Liver (tissue), 9 donors: ENCODE data around the gene UPK1A. TPM values are rescaled to one million over a fixed set of nuclear protein-coding genes. Genes with fewer than 3 reads are reported as not detected.

Source experiments
- DNase-seq: peaks from one replicate; pipeline ENCODE4 v3.0.0-alpha.2; 2017; ENCODE audit warnings: low spot score
- H3K27ac ChIP-seq, 2 donors: one replicate each; pipeline ENCODE4 v1.7.0; 2013; ENCODE audit warnings: inconsistent platforms in 2 of 2, low read length in 2 of 2, control low read depth in 1 of 2, low read depth in 1 of 2, mild to moderate bottlenecking in 1 of 2
- H3K27me3 ChIP-seq, 4 donors: one replicate each; pipeline versions ENCODE4 v1.6.1 to v1.7.0; 2013; ENCODE audit warnings: low read length in 3 of 4, inconsistent platforms in 1 of 4, mild to moderate bottlenecking in 1 of 4, moderate library complexity in 1 of 4; ENCODE audit not compliant: control insufficient read depth in 4 of 4, insufficient read depth in 4 of 4
- H3K36me3 ChIP-seq, 4 donors: one replicate each; pipeline versions ENCODE4 v1.6.1 to v1.7.0; 2013; ENCODE audit warnings: low read length in 3 of 4, mild to moderate bottlenecking in 3 of 4, low read depth in 1 of 4, moderate library complexity in 1 of 4; ENCODE audit not compliant: control insufficient read depth in 4 of 4, insufficient read depth in 3 of 4
- H3K4me1 ChIP-seq, 4 donors: one replicate each; pipeline versions ENCODE4 v1.6.1 to v1.7.0; 2013; ENCODE audit warnings: low read length in 3 of 4, mild to moderate bottlenecking in 3 of 4, moderate library complexity in 1 of 4; ENCODE audit not compliant: control insufficient read depth in 4 of 4, insufficient read depth in 4 of 4
- H3K4me3 ChIP-seq, 3 donors: one replicate each; pipeline versions ENCODE4 v1.6.1 to v1.7.0; 2013; ENCODE audit warnings: low read length in 3 of 3, control low read depth in 1 of 3, low read depth in 1 of 3, mild to moderate bottlenecking in 1 of 3
- H3K9ac ChIP-seq, 2 donors: one replicate each; pipeline ENCODE4 v1.7.0; 2013; ENCODE audit warnings: low read length in 2 of 2, mild to moderate bottlenecking in 2 of 2, moderate library complexity in 2 of 2, control low read depth in 1 of 2, low read depth in 1 of 2
- H3K9me3 ChIP-seq, 4 donors: one replicate each; pipeline versions ENCODE4 v1.6.1 to v1.7.0; 2013; ENCODE audit warnings: low read length in 3 of 4; ENCODE audit not compliant: control insufficient read depth in 4 of 4
- EGR1 ChIP-seq, 2 donors: IDR thresholded peaks; 2 replicates each; pipeline ENCODE4 v1.6.1; 2016 to 2018; ENCODE audit warnings: antibody characterized with exemption in 2 of 2, low read depth in 2 of 2
- FOXA1 ChIP-seq: IDR thresholded peaks from 2 replicates; pipeline ENCODE4 v1.6.1; 2016; ENCODE audit warnings: antibody characterized with exemption
- FOXA2 ChIP-seq: IDR thresholded peaks from 2 replicates; pipeline ENCODE4 v1.6.1; 2016; ENCODE audit warnings: antibody characterized with exemption
- GABPA ChIP-seq, 2 donors: IDR thresholded peaks in 1 of 2; conservative IDR thresholded peaks in 1 of 2; 2 replicates each; pipeline ENCODE4 v1.6.1; 2016; ENCODE audit warnings: antibody characterized with exemption in 2 of 2, mild to moderate bottlenecking in 1 of 2, moderate library complexity in 1 of 2
- HNF4A ChIP-seq, 2 donors: conservative IDR thresholded peaks; 2 replicates each; pipeline ENCODE4 v1.6.1; 2016; ENCODE audit warnings: antibody characterized with exemption in 2 of 2, mild to moderate bottlenecking in 2 of 2
- HNF4G ChIP-seq: IDR thresholded peaks from 2 replicates; pipeline ENCODE4 v1.6.1; 2016; ENCODE audit warnings: antibody characterized with exemption
- JUND ChIP-seq, 2 donors: IDR thresholded peaks; 2 replicates each; pipeline ENCODE4 v1.6.1; 2016; ENCODE audit warnings: antibody characterized with exemption in 2 of 2
- RAD21 ChIP-seq, 2 donors: IDR thresholded peaks; 2 replicates each; pipeline ENCODE4 v1.6.1; 2016; ENCODE audit warnings: antibody characterized with exemption in 2 of 2, mild to moderate bottlenecking in 2 of 2
- RXRA ChIP-seq, 2 donors: IDR thresholded peaks; 2 replicates each; pipeline ENCODE4 v1.6.1; 2017 to 2018; ENCODE audit warnings: antibody characterized with exemption in 2 of 2, mild to moderate bottlenecking in 1 of 2
- SP1 ChIP-seq: IDR thresholded peaks from 2 replicates; pipeline ENCODE4 v1.6.1; 2018; ENCODE audit warnings: antibody characterized with exemption, mild to moderate bottlenecking
- YY1 ChIP-seq: IDR thresholded peaks from 2 replicates; pipeline ENCODE4 v1.6.1; 2016; ENCODE audit warnings: antibody characterized with exemption, mild to moderate bottlenecking
- WGBS: extraction: QIAGEN DNeasy Blood & Tissue Kit; methylation state at CpG from one replicate; pipeline ENCODE4 v1.1.7; 2013; 5-methylcytosine and 5-hydroxymethylcytosine counted together
- polyA plus RNA-seq, 2 donors: library from polyadenylated mRNA; stranded (reverse) in 1 of 2; unstranded in 1 of 2; fragments of 200-250 nt in 1 of 2; fragments of >200 nt in 1 of 2; fragmentation: Nextera tagmentation in 1 of 2; extraction: Ambion mirVana in 1 of 2; gene quantifications; one replicate each; pipeline versions ENCODE4 v1.2.1 to v1.2.3, GENCODE V29; 2013 to 2015
- total RNA-seq, 2 donors: library from RNA; depleted of rRNA; stranded (reverse); fragments of >200 nt; gene quantifications; one replicate each; pipeline ENCODE4 v1.2.3, GENCODE V29; 2014
- TF ChIP-seq, protein P1 (sequence below): IDR thresholded peaks from 2 replicates; pipeline ENCODE4 v1.6.1; 2016; ENCODE audit warnings: antibody characterized with exemption
- TF ChIP-seq, protein P2 (sequence below): fragments of 150-350 bp; IDR thresholded peaks from 2 replicates; pipeline ENCODE4 v1.5.1; 2017; ENCODE audit warnings: improper control_type of control experiment, low read depth, low read length; ENCODE audit not compliant: missing input control
- TF ChIP-seq, protein P3 (sequence below): IDR thresholded peaks from 2 replicates; pipeline ENCODE4 v1.6.1; 2016; ENCODE audit warnings: antibody characterized with exemption
- TF ChIP-seq, protein P4 (sequence below): IDR thresholded peaks from 2 replicates; pipeline ENCODE4 v1.6.1; 2016; ENCODE audit warnings: antibody characterized with exemption, mild to moderate bottlenecking
- donor health status: healthy.
- donor health status: healthy.
- donor health status: healthy.
- donor health status: healthy.
- donor health status: healthy.

The UPK1A gene
- total and polyA plus RNA-seq, 4 donors: 0.10 to 0.56 TPM; not detected in 2

DNA sequence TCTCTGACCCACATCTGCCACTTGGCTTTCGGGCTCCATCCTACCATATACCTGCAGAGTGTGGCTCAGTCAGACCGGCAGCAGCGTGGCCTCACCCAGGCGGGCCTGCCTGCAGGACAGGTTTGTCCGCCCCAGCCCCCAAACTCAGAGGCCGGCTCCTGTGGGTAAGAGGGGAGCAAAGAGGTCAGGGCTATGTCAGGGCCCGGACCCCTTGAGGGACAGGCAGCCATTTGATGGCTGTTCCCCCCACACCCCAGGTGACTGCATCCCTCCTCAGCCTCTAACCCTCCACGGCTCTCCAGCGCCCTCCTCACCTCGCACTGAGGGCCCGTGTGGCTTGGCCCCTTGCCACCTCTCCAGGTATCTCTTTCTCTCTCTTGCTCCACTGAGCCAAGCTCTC lies 25.7 kb downstream of the UPK1A start:
- TF ChIP-seq FOXA2 (no peak), SP1 (no peak), HNF4A (conservative IDR thresholded peaks at IDR 0.05) (no peak), EGR1 (IDR thresholded peaks at IDR 0.05; ENCODE audit: low read depth in 2 of 2) (no peak), RXRA (IDR thresholded peaks at IDR 0.05) (no peak), FOXA1 (no peak), RAD21 (IDR thresholded peaks at IDR 0.05) (no peak)
- TF ChIP-seq, protein P1, sequence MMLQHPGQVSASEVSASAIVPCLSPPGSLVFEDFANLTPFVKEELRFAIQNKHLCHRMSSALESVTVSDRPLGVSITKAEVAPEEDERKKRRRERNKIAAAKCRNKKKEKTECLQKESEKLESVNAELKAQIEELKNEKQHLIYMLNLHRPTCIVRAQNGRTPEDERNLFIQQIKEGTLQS: no peak
- TF ChIP-seq, protein P2, sequence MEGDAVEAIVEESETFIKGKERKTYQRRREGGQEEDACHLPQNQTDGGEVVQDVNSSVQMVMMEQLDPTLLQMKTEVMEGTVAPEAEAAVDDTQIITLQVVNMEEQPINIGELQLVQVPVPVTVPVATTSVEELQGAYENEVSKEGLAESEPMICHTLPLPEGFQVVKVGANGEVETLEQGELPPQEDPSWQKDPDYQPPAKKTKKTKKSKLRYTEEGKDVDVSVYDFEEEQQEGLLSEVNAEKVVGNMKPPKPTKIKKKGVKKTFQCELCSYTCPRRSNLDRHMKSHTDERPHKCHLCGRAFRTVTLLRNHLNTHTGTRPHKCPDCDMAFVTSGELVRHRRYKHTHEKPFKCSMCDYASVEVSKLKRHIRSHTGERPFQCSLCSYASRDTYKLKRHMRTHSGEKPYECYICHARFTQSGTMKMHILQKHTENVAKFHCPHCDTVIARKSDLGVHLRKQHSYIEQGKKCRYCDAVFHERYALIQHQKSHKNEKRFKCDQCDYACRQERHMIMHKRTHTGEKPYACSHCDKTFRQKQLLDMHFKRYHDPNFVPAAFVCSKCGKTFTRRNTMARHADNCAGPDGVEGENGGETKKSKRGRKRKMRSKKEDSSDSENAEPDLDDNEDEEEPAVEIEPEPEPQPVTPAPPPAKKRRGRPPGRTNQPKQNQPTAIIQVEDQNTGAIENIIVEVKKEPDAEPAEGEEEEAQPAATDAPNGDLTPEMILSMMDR: no peak
- H3K27ac ChIP-seq: no peak overlapping the region
- WGBS: 83% methylated on average over 11 of the region's 11 CpGs
- H3K9me3 ChIP-seq: no peaks in the 10 kb centered on the region
- no peaks in the 10 kb centered on the region for H3K27me3 ChIP-seq
- no peak overlapping the region for H3K4me3 ChIP-seq
- H3K36me3 ChIP-seq: no peaks in the 10 kb centered on the region
- H3K9ac ChIP-seq: no peak overlapping the region
- DNase-seq: no peak
- H3K4me1 ChIP-seq: no peaks in the 10 kb centered on the region

DNA sequence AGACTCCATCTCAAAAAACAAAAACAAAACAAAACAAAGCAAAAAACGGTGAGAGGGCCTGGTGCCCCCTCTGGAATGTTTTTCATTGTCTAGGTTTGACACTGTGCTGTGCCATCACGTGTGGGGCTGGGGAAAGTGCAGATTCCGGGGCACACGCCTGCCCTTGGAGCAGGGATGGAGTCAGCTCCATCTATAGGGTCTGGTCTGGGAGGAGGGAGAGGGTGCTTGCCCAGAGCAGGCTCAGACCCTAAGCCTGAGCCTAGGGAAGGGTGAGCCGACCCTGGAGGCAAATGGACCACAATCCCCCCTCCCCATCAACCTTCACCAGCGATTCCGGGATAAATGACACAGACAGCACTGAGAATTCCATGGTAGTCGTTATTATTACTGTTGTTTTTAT lies 27.1 kb downstream of the UPK1A start:
- Histone ChIP-seq H3K4me3 (no peak overlapping the region), H3K9me3 (no peaks in the 10 kb centered on the region), H3K27ac (no peak overlapping the region), H3K9ac (no peak overlapping the region), H3K4me1 (no peaks in the 10 kb centered on the region), H3K36me3 (no peaks in the 10 kb centered on the region), H3K27me3 (no peaks in the 10 kb centered on the region)
- no peak for DNase-seq
- 19% methylated on average over 8 of the region's 8 CpGs for WGBS
- TF ChIP-seq, protein P3, sequence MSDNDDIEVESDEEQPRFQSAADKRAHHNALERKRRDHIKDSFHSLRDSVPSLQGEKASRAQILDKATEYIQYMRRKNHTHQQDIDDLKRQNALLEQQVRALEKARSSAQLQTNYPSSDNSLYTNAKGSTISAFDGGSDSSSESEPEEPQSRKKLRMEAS: no peak
- TF ChIP-seq JUND (IDR thresholded peaks at IDR 0.05): no peak
- no peak for TF ChIP-seq YY1

DNA sequence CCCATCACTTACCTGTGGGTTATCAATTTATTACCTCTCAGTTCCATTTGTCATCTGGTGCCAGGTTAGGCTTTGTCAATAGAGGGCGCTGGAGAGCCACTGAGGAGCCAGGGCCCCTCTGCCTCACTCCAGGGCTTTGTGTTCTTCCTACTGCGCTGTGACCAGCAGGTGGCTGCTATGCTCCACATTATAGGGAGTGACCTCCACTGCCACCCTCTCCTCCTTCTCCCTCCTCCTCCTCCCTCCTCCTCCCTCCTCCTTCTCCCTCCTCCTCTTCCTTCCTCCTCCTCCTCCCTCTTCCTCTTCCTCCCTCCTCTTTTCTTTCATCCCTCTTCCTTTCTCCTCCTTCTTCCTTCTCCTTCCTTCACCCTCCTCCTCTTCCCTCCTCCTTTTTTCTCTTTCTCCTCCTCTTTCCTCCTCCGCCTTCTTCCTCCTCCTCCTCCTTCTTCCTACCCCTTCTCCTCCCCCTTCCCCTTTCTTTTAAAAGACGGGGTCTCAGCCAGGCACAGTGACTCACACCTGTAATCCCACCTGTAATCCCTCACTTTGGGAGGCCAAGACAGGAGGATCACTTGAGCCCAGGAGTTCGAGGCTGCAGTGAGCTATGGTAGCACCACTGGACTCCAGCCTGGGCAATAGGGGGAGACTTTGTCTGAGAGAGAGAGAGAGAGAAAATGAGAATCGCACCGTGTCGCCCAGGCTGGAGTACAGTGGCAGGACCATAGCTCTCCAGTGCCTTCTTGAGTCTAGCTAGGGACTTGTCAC lies 27.7 kb downstream of the UPK1A start:
- H3K27me3 ChIP-seq: no peaks in the 10 kb centered on the region
- H3K27ac ChIP-seq: no peak overlapping the region
- DNase-seq: peak; percentile 87
- 49% methylated on average over 8 of the region's 8 CpGs for WGBS
- H3K4me3 ChIP-seq: no peak overlapping the region
- H3K4me1 ChIP-seq: no peaks in the 10 kb centered on the region
- no peak overlapping the region for H3K9ac ChIP-seq
- H3K36me3 ChIP-seq: no peaks in the 10 kb centered on the region
- no peaks in the 10 kb centered on the region for H3K9me3 ChIP-seq
- peak; percentile 26 for TF ChIP-seq SP1
- no peak for TF ChIP-seq JUND (IDR thresholded peaks at IDR 0.05)
- TF ChIP-seq, protein P1: no peak
- peak; percentile 34 to 45 for TF ChIP-seq RXRA (IDR thresholded peaks at IDR 0.05)
- peak; percentile 24 for TF ChIP-seq FOXA2
- no peak for TF ChIP-seq EGR1 (IDR thresholded peaks at IDR 0.05; ENCODE audit: low read depth in 2 of 2)
- TF ChIP-seq, protein P3: no peak
- TF ChIP-seq HNF4A (conservative IDR thresholded peaks at IDR 0.05): no peak
- TF ChIP-seq, protein P4, sequence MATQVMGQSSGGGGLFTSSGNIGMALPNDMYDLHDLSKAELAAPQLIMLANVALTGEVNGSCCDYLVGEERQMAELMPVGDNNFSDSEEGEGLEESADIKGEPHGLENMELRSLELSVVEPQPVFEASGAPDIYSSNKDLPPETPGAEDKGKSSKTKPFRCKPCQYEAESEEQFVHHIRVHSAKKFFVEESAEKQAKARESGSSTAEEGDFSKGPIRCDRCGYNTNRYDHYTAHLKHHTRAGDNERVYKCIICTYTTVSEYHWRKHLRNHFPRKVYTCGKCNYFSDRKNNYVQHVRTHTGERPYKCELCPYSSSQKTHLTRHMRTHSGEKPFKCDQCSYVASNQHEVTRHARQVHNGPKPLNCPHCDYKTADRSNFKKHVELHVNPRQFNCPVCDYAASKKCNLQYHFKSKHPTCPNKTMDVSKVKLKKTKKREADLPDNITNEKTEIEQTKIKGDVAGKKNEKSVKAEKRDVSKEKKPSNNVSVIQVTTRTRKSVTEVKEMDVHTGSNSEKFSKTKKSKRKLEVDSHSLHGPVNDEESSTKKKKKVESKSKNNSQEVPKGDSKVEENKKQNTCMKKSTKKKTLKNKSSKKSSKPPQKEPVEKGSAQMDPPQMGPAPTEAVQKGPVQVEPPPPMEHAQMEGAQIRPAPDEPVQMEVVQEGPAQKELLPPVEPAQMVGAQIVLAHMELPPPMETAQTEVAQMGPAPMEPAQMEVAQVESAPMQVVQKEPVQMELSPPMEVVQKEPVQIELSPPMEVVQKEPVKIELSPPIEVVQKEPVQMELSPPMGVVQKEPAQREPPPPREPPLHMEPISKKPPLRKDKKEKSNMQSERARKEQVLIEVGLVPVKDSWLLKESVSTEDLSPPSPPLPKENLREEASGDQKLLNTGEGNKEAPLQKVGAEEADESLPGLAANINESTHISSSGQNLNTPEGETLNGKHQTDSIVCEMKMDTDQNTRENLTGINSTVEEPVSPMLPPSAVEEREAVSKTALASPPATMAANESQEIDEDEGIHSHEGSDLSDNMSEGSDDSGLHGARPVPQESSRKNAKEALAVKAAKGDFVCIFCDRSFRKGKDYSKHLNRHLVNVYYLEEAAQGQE: peak; percentile 21
- TF ChIP-seq FOXA1: no peak
- no peak for TF ChIP-seq GABPA (IDR thresholded peaks at IDR 0.05 in 1 of 2, conservative IDR thresholded peaks at IDR 0.05 in 1 of 2)
- TF ChIP-seq HNF4G: no peak
- no peak for TF ChIP-seq YY1
- TF ChIP-seq, protein P2: peak; percentile 99
- TF ChIP-seq RAD21 (IDR thresholded peaks at IDR 0.05): peak; percentile 97 to 99
